ENCODE results near the gene PTPRM.

Gene PTPRM

DNA sequence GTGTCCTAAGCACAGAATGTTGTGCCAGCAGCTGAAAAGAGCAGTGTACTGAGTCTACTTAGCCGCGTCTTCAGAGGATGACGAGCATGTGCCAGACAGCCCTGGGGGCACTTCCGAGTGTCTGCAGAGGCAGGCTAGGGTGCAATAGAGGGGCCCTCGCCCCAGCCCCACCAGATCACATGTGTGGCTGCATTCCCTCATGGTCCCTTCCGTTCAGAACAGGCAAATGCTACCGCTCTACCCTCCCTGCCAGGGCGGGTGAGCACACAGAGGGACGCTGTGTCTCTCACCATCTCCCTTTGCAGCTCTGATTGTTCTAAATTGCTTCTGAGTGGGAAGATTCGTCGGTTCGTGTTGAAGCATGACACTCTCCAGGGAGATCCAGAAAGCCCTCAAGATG lies 829.9 kb downstream of the PTPRM start:
- H3K4me1 ChIP-seq (ENCODE audit: low read depth, poor library complexity, severe bottlenecking) = no peaks in the 10 kb centered on the region

DNA sequence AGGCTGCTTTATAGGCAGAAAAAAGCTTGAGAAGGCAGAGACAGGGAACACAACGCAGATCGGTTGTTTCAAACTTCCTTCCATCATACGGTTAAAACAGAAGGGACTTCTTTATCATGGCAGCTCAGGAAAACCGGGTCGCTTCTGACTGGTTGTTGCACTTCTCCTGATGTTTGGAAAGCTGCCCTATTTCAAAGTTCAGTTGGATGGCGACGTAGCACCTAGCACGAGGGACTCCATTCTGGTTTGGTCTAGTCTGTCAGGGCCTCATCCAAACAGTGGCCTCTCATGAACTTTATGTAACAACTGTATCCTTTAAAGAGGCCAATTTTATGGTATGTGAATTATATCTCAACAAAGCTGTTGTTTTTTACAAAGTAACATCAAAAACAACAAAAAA lies 832.0 kb downstream of the PTPRM start:
- Histone ChIP-seq H3K4me3 (IDR thresholded peaks at IDR 0.05; ENCODE audit: insufficient read depth, low read depth, low read length) (no peak overlapping the region), H4K20me1 (ENCODE audit: insufficient read depth) (no peaks in the 10 kb centered on the region), H3K27ac (no peak overlapping the region), H3K27me3 (ENCODE audit: insufficient read depth, low read depth) (no peaks in the 10 kb centered on the region), H3K9ac (no peak overlapping the region), H3K4me2 (no peak overlapping the region), H2AFZ (ENCODE audit: low read depth) (no peak overlapping the region), H3K4me1 (ENCODE audit: low read depth, poor library complexity, severe bottlenecking) (no peaks in the 10 kb centered on the region), H3K36me3 (ENCODE audit: insufficient read depth) (no peaks in the 10 kb centered on the region), H3K79me2 (ENCODE audit: insufficient read depth, low read depth) (no peaks in the 10 kb centered on the region)
- TF ChIP-seq, protein P1, sequence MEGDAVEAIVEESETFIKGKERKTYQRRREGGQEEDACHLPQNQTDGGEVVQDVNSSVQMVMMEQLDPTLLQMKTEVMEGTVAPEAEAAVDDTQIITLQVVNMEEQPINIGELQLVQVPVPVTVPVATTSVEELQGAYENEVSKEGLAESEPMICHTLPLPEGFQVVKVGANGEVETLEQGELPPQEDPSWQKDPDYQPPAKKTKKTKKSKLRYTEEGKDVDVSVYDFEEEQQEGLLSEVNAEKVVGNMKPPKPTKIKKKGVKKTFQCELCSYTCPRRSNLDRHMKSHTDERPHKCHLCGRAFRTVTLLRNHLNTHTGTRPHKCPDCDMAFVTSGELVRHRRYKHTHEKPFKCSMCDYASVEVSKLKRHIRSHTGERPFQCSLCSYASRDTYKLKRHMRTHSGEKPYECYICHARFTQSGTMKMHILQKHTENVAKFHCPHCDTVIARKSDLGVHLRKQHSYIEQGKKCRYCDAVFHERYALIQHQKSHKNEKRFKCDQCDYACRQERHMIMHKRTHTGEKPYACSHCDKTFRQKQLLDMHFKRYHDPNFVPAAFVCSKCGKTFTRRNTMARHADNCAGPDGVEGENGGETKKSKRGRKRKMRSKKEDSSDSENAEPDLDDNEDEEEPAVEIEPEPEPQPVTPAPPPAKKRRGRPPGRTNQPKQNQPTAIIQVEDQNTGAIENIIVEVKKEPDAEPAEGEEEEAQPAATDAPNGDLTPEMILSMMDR (conservative IDR thresholded peaks at IDR 0.05; ENCODE audit: low read depth, low read length) = no peak

More for the DNA sequence above, 829.9 kb downstream of the PTPRM start:
- Histone ChIP-seq H4K20me1 (ENCODE audit: insufficient read depth) (no peaks in the 10 kb centered on the region), H3K36me3 (ENCODE audit: insufficient read depth) (no peaks in the 10 kb centered on the region), H2AFZ (ENCODE audit: low read depth) (no peak overlapping the region), H3K79me2 (ENCODE audit: insufficient read depth, low read depth) (no peaks in the 10 kb centered on the region), H3K4me2 (no peak overlapping the region), H3K27ac (no peak overlapping the region), H3K4me3 (IDR thresholded peaks at IDR 0.05; ENCODE audit: insufficient read depth, low read depth, low read length) (no peak overlapping the region), H3K9ac (no peak overlapping the region), H3K27me3 (ENCODE audit: insufficient read depth, low read depth) (no peaks in the 10 kb centered on the region)
- TF ChIP-seq, protein P1 (conservative IDR thresholded peaks at IDR 0.05; ENCODE audit: low read depth, low read length) = no peak

DNA sequence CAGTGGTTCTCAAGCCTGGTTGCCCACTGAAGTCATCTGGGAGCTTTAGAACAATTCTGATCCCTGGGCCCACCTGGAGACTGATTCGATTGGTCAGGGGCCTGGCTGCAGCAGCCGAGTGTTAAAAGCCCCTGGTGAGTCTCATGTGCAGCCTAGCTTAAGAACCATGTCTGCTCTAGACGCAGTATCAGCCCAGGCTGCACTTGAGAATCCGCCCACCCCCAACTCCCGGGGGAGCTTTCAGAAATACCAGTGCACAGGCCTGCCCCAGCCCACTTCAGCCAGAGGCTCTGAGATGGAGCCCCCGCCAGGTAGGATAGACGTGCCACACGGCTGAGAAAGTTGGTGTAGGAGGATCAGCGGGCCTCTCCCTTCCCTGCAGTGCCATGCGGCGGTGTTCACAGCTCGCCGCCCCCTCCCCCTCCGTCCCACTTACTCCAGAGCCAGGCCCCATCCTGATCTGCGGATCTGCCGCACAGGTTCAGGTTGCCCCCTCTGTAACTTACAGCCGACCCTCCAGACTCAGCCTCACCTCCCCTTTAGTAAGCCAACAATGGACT lies 833.2 kb downstream of the PTPRM start:
- TF ChIP-seq, protein P1 (conservative IDR thresholded peaks at IDR 0.05; ENCODE audit: low read depth, low read length) = no peak
- H3K36me3 ChIP-seq (ENCODE audit: insufficient read depth) = no peaks in the 10 kb centered on the region
- H3K4me3 ChIP-seq (IDR thresholded peaks at IDR 0.05; ENCODE audit: insufficient read depth, low read depth, low read length) = no peak overlapping the region
- no peaks in the 10 kb centered on the region for H3K4me1 ChIP-seq (ENCODE audit: low read depth, poor library complexity, severe bottlenecking)
- H3K79me2 ChIP-seq (ENCODE audit: insufficient read depth, low read depth) = no peaks in the 10 kb centered on the region
- no peaks in the 10 kb centered on the region for H3K27me3 ChIP-seq (ENCODE audit: insufficient read depth, low read depth)
- H4K20me1 ChIP-seq (ENCODE audit: insufficient read depth) = no peaks in the 10 kb centered on the region
- no peak overlapping the region for H3K27ac ChIP-seq
- H3K9ac ChIP-seq = no peak overlapping the region
- H2AFZ ChIP-seq (ENCODE audit: low read depth) = no peak overlapping the region
- H3K4me2 ChIP-seq = no peak overlapping the region

DNA sequence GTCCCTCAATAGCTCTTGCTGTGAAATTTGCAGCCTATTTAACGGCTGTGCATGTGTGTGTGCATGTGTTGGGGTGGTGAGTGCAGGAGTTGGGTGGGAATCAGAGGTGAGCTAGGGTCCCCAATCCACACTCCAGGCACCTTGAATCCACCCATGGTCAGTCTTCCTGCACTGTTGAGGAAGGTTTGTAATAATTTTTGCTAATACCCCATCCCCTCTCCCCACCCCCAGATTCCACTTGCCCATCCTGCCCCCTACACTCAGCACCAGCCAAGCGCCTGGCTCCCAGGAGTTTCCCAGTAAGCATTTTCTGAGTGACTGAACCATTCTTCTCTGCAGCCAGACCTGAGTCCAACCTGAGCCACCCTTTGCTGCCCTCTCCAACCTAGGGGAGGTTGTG lies 833.7 kb downstream of the PTPRM start:
- no peaks in the 10 kb centered on the region for H3K36me3 ChIP-seq (ENCODE audit: insufficient read depth)
- no peak overlapping the region for H3K9ac ChIP-seq
- no peaks in the 10 kb centered on the region for H4K20me1 ChIP-seq (ENCODE audit: insufficient read depth)
- no peaks in the 10 kb centered on the region for H3K27me3 ChIP-seq (ENCODE audit: insufficient read depth, low read depth)
- H3K4me2 ChIP-seq = no peak overlapping the region
- H3K27ac ChIP-seq = no peak overlapping the region
- no peaks in the 10 kb centered on the region for H3K4me1 ChIP-seq (ENCODE audit: low read depth, poor library complexity, severe bottlenecking)
- TF ChIP-seq, protein P1 (conservative IDR thresholded peaks at IDR 0.05; ENCODE audit: low read depth, low read length) = no peak
- H3K79me2 ChIP-seq (ENCODE audit: insufficient read depth, low read depth) = no peaks in the 10 kb centered on the region
- no peak overlapping the region for H3K4me3 ChIP-seq (IDR thresholded peaks at IDR 0.05; ENCODE audit: insufficient read depth, low read depth, low read length)
- no peak overlapping the region for H2AFZ ChIP-seq (ENCODE audit: low read depth)

Data from KMS-11 (cell line).